ENCODE data around the gene JMJD6. TPM values are rescaled to one million over a fixed set of nuclear protein-coding genes. Genes with fewer than 3 reads are reported as not detected.
A peak's percentile ranks its signal among the peaks of the same experiment; 100 is the strongest.
"Not testable (repeated sequence)": the region's sequence is repeated elsewhere in the genome, so short reads cannot be mapped to it uniquely, and the experiment has no call there.

JMJD6 gene
- total RNA-seq, 2 donors from 2014 or later: 74.3 to 97.1 TPM

DNA sequence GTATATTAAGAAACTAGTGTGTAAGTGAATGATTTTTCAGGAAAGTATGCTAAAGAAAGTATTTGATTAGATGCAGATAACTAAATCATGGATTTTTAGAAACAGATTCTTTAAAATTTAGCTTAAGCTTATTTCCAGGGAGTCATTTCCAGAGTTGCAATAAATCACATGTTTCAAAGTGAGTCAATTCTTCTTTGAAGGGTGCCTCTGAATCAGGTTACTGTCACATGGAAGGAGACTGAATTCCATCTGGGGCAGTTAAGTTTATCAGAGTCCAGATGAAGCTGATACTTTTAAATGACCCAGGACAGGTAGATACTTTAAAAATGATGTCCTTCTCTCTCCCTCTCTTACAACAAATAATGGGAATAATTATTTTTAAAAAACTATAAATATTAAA lies 16.6 kb upstream of the JMJD6 start:
- Mint-ChIP-seq H3K9me3 (no peaks in the 10 kb centered on the region), H3K36me3 (peaks cover 16% of the 10 kb centered on the region), H3K4me3 (no peak overlapping the region), H3K4me1 (ENCODE audit: low read depth in 2 of 2) (peaks cover 15 to 25% of the 10 kb centered on the region in 2 donors), H3K27me3 (no peaks in the 10 kb centered on the region), H3K27ac (no peak overlapping the region)
- ATAC-seq: no peak
- DNase-seq (ENCODE audit: low spot score): no peak

- no peaks in the 10 kb centered on the region for H3K27me3 Mint-ChIP-seq
- H3K4me1 Mint-ChIP-seq (ENCODE audit: low read depth in 2 of 2): peaks cover 22 to 26% of the 10 kb centered on the region in 2 donors
- ATAC-seq (no peak), DNase-seq (ENCODE audit: low spot score) (no peak)
- H3K36me3 Mint-ChIP-seq: peaks cover 17% of the 10 kb centered on the region
- no peak overlapping the region for H3K27ac Mint-ChIP-seq
- H3K4me3 Mint-ChIP-seq: no peak overlapping the region
- H3K9me3 Mint-ChIP-seq: no peaks in the 10 kb centered on the region
These were observed 14.1 kb upstream of the JMJD6 start for GRCh38 chr17:76740329-76741118.

GRCh38 chr17:76739568-76740115 lies 13.2 kb upstream of the JMJD6 start:
- H3K9me3 Mint-ChIP-seq; ATAC-seq; H3K27ac Mint-ChIP-seq; DNase-seq (ENCODE audit: low spot score); H3K27me3 Mint-ChIP-seq; H3K4me3 Mint-ChIP-seq: not testable (repeated sequence)
- peaks cover 21% of the 10 kb centered on the region for H3K36me3 Mint-ChIP-seq
- H3K4me1 Mint-ChIP-seq (ENCODE audit: low read depth in 2 of 2): peaks cover 29% of the 10 kb centered on the region in 2 donors

DNA sequence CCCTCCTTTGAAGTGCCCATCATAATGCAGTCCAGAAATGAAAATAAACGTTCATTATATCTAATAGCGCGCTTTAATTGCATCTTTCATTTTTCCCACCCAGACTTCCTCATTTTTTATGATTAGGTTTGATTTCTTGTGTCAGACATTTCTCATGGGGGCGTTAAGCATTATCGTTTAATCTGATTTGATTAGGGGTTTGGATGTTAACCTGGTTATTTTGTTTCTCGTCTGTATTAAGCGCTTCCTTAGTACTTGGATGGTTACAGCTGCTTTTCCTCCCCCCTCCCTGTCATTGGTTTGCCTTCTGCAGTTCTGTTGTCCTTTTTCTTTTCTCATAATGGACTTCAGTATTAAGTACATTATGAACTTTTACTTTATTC lies 12.1 kb upstream of the JMJD6 start:
- ATAC-seq: no peak
- no peak for DNase-seq (ENCODE audit: low spot score)
- Mint-ChIP-seq H3K36me3 (peaks cover 33% of the 10 kb centered on the region), H3K4me3 (peak overlapping the region; percentile 92), H3K27ac (peak overlapping the region; percentile 79 to 97), H3K9me3 (no peaks in the 10 kb centered on the region), H3K4me1 (ENCODE audit: low read depth in 2 of 2) (peaks cover 41% of the 10 kb centered on the region in 2 donors), H3K27me3 (no peaks in the 10 kb centered on the region)

DNA sequence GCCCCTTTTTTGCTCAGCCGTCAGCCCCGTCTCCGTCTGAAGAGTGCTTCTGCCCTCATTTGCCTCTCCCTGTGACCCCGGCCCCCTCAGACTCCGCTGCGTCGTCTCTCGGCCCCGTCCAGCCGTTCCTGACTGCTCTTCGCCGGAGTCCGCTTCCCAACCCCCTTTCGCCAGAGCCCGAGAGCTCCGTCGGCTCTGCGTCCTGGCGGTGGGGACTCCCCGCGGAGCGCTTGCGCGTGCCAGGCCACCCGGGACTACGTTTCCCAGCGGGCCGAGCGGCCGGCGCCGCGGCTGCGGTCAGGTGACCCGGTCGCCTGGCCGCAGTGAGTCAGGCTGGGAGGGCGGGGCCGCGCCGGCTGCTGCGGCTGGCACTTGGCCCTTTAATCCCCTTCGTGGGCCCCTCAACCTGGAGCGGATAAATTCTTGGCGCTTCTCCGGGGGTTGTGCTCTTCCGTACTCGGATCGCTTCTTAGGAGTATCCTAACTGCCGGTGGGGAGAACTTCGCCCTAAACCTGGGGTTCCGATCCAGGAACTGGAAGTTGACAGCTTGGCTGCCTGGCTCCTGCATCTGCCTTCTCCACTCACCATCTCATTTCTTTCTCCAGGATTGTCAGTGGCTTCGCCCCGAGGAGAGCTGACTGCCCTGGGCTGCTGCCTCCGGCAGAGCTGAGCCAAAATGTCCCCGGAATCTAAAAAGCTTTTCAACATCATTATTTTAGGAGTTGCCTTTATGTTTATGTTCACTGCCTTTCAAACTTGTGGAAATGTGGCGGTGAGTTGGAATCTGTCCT lies 11.5 kb upstream of the JMJD6 start, which contains the start of gene MFSD11:
Gene MFSD11, plus strand, starts transcription at position 444 of the 792 bp plus-strand sequence. Its CDS starts 234 bp downstream, at position 678.
- no peaks in the 10 kb centered on the region for H3K9me3 Mint-ChIP-seq
- H3K36me3 Mint-ChIP-seq: peaks cover 38% of the 10 kb centered on the region
- H3K4me3 Mint-ChIP-seq: peak within 1 kb of the TSS; percentile 92
- H3K4me1 Mint-ChIP-seq (ENCODE audit: low read depth in 2 of 2): peaks cover 45 to 47% of the 10 kb centered on the region in 2 donors
- peak within 1 kb of the TSS; percentile 79 to 97 for H3K27ac Mint-ChIP-seq
- ATAC-seq: peak; percentile 81 to 85
- DNase-seq (ENCODE audit: low spot score): peak; percentile 97
- H3K27me3 Mint-ChIP-seq: no peaks in the 10 kb centered on the region

- H3K9me3 Mint-ChIP-seq: no peaks in the 10 kb centered on the region
- H3K4me3 Mint-ChIP-seq: peak within 1 kb of the TSS; percentile 92
- peaks cover 38% of the 10 kb centered on the region for H3K36me3 Mint-ChIP-seq
- H3K27ac Mint-ChIP-seq: peak within 1 kb of the TSS; percentile 79 to 97
- ATAC-seq (peak; percentile 86 to 87), DNase-seq (ENCODE audit: low spot score) (peak; percentile 99)
- no peaks in the 10 kb centered on the region for H3K27me3 Mint-ChIP-seq
- peaks cover 45 to 48% of the 10 kb centered on the region in 2 donors for H3K4me1 Mint-ChIP-seq (ENCODE audit: low read depth in 2 of 2)
These were observed 10.8 kb upstream of the JMJD6 start, which contains the start of gene SRSF2 for GRCh38 chr17:76737082-76737675. Gene SRSF2 (minus strand): TSS chr17:76737331. CDS start chr17:76737160, 171 bp downstream.

DNA sequence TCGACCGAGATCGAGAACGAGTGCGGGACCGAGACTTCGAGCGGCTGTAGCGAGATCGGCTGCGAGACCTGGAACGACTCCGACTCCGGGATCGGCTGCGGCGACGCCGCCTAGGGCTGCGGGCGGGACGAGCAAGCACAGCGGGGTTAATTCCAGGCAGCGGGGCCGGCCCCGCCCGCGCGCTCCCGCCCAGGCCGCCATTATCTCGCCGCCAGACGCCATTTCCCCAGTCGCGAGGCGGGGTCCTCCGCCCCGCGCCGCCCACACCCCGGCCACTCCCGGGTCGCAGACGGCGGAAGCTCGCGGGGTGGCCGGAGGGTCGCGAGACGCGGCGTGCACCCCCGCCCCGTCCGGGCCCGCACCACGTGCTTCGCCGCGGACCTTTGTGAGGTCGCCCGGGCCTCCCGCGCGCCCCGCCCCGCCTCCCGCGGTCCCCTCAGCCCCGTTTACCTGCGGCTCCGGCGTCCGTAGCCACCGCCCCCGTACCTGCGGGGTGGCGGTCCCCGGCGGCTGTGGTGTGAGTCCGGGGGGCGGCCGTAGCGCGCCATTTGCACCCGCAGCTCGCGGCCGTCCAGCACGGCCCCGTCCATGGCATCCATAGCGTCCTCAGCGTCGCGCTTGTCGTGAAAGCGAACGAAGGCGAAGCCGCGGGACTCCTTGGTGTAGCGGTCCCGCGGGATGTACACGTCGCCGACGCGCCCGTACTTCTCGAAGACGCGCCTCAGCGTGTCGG lies 10.1 kb upstream of the JMJD6 start:
- peak overlapping the region; percentile 92 for H3K4me3 Mint-ChIP-seq
- ATAC-seq: peak; percentile 29 to 44
- peaks cover 36% of the 10 kb centered on the region for H3K36me3 Mint-ChIP-seq
- peaks cover 49 to 51% of the 10 kb centered on the region in 2 donors for H3K4me1 Mint-ChIP-seq (ENCODE audit: low read depth in 2 of 2)
- no peaks in the 10 kb centered on the region for H3K9me3 Mint-ChIP-seq
- DNase-seq (ENCODE audit: low spot score): peak; percentile 81
- H3K27ac Mint-ChIP-seq: peak overlapping the region; percentile 79 to 97
- H3K27me3 Mint-ChIP-seq: no peaks in the 10 kb centered on the region

GRCh38 chr17:76735586-76736348 lies 9.4 kb upstream of the JMJD6 start:
- Mint-ChIP-seq H3K9me3 (no peaks in the 10 kb centered on the region), H3K4me3 (peak overlapping the region; percentile 92), H3K36me3 (peaks cover 39% of the 10 kb centered on the region), H3K4me1 (ENCODE audit: low read depth in 2 of 2) (peaks cover 49 to 55% of the 10 kb centered on the region in 2 donors), H3K27me3 (no peaks in the 10 kb centered on the region), H3K27ac (peak overlapping the region; percentile 79 to 87)
- DNase-seq (ENCODE audit: low spot score) (no peak), ATAC-seq (no peak)

DNA sequence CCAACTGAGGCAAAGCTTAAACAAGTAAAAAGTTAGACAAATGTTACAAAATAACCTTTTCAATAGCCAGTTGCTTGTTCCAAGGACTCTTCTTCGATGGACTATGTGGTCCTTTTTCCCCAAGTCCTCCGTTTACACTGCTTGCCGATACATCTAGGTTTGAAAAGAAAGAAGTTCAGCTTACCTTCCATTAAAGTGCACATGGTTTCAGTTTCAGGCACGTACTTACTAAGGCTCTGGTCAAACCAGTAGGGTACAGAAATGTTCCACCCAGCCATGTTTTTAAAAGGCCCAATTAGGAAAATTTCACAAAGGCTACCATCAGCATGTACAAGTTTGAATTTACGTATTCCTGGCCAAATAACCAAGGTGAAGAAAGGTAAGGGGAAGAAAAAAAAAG lies 8.6 kb upstream of the JMJD6 start:
- Mint-ChIP-seq H3K36me3 (peaks cover 39% of the 10 kb centered on the region), H3K9me3 (no peaks in the 10 kb centered on the region), H3K4me1 (ENCODE audit: low read depth in 2 of 2) (peaks cover 48 to 55% of the 10 kb centered on the region in 2 donors), H3K27ac (peak overlapping the region; percentile 79 to 87), H3K27me3 (no peaks in the 10 kb centered on the region), H3K4me3 (peak overlapping the region; percentile 92)
- ATAC-seq (no peak), DNase-seq (ENCODE audit: low spot score) (no peak)

GRCh38 chr17:76734080-76734840 lies 7.9 kb upstream of the JMJD6 start:
- no peaks in the 10 kb centered on the region for H3K27me3 Mint-ChIP-seq
- H3K27ac Mint-ChIP-seq: peak overlapping the region; percentile 79 to 87
- ATAC-seq (no peak), DNase-seq (ENCODE audit: low spot score) (no peak)
- H3K4me3 Mint-ChIP-seq: peak overlapping the region; percentile 92
- peaks cover 48 to 57% of the 10 kb centered on the region in 2 donors for H3K4me1 Mint-ChIP-seq (ENCODE audit: low read depth in 2 of 2)
- no peaks in the 10 kb centered on the region for H3K9me3 Mint-ChIP-seq
- H3K36me3 Mint-ChIP-seq: peaks cover 39% of the 10 kb centered on the region

DNA sequence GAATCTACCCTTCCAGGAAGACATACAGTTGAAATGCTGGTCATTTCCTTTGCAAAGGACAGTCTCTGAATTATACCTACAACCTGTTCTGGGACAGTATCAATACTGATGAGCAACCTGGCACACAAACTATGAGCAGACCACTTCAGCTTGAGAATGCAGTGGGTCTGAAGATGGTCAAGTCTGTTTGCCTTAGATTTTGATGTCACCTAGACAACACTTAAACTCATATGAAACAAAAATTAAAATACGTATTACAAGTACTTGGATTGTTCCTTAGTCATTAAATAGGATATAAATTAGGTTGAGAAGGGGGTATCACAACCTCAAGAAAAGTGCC lies 7.2 kb upstream of the JMJD6 start:
- peak overlapping the region; percentile 79 to 87 for H3K27ac Mint-ChIP-seq
- no peaks in the 10 kb centered on the region for H3K9me3 Mint-ChIP-seq
- DNase-seq (ENCODE audit: low spot score) (no peak), ATAC-seq (no peak)
- H3K4me1 Mint-ChIP-seq (ENCODE audit: low read depth in 2 of 2): peaks cover 43 to 51% of the 10 kb centered on the region in 2 donors
- H3K27me3 Mint-ChIP-seq: no peaks in the 10 kb centered on the region
- peaks cover 39% of the 10 kb centered on the region for H3K36me3 Mint-ChIP-seq
- peak overlapping the region; percentile 92 for H3K4me3 Mint-ChIP-seq
